ENCODE data around the gene NNT.
A peak's percentile ranks its signal among the peaks of the same experiment; 100 is the strongest.
"Not testable (repeated sequence)": the region's sequence is repeated elsewhere in the genome, so short reads cannot be mapped to it uniquely, and the experiment has no call there.

The NNT gene

DNA sequence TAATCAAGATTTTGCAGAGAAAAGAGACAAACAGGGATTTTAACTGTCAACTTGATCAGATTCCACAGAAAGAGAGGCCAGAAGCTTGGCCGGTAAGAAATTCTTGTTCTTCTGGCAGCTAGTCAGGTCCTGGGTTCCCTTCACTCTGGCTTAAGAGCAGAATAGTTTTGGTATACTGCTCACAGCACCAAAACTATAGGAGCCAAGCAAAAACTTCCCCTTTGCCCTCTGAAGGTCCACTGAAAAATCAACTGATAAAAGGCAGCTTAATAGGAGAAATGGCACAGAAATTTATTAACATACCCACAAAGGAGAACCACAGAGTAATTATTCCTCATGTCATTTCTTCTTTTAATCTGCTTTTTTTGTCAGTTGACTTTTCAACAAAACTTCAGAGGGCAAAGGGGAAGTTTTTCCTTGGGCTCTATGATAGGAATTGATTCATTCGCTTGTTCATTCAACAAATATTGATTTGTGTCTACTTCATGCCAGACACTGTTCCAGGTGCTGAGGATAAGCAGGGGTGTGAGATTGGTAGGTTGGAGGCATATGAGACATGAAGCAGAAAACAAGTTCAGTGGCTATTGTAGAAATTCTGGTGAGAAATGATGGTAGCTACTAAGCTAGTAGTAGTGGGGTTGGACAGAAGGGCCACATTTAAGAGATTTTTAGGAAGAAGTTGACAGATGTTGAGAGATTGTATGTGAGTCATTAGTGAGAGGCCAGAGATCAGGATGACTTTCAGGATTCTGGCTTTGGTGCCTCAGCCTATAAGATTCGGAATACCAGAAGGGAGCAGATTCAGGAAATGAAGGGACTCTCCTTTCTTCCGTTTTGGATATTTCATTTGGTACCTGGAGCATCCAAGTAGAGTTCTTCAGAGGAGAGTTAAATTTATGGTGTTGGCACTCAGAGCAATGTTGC lies 20.6 kb upstream of the NNT start:
- DNase-seq (ENCODE audit: low read depth in 1 of 2, low spot score in 1 of 2): no peak

DNA sequence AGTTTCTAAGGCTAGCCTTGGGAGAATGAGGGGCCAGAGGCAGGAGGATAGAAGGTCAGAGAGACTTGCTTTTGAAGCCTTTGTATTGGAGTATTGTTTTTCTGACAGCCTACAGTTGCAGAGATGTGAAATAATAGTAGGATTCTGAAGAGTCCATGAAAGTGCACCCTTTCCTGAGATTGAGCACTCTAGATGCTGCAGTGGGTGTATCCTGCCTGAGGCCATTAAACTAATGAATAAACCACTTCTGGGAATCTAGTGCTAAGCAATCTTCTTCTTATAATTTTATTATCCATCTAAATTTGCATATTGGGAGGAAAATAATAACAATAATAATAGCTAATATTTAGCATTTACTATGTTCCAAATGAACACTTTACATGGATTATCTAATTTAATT lies 19.3 kb upstream of the NNT start:
- DNase-seq (ENCODE audit: low read depth in 1 of 2, low spot score in 1 of 2): no peak

DNA sequence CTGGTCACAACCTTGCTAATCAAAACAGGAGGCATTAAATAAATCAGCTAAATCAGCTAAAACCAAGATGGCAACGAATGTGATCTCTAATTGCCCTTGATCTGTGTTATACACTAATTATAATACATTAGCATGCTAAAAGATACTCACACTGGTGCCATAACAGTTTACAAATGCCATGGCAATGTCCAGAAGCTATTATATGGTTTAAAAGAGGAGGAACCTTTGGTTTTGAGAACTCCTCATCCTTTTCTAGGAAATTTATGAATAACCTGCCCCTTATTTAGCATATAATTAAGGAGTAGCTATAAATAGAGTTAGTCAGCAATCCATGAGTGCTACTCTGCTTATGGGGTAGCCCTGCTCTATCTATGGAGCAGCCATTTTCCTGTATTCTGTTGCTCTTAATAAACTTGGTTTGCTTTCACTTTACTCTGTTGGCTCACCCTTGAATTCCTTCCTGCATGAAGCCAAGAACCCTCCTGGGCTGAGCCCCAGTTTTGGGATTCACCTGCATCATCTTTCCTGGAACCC lies 18.7 kb upstream of the NNT start:
- no peak for DNase-seq (ENCODE audit: low read depth in 1 of 2, low spot score in 1 of 2)

DNA sequence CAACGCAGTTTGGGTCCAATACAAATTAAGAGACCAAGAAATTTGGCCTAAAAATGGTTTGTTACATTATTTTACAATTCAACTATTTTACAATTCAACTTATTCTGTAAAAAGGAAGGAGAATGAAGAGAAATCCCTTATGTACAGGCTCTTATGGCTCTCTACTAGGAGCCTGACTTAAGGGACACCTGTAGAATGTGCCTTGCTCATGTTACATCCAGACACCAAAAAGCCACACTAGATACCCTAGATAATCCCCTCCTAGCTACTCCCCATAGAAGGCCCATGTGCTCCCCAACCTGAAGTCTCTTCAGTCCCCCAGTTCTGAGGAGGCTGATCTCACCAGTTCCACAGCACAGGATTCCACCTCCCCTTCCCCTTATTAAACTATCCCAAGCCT lies 14.1 kb upstream of the NNT start:
- no peak for DNase-seq (ENCODE audit: low read depth in 1 of 2, low spot score in 1 of 2)

DNA sequence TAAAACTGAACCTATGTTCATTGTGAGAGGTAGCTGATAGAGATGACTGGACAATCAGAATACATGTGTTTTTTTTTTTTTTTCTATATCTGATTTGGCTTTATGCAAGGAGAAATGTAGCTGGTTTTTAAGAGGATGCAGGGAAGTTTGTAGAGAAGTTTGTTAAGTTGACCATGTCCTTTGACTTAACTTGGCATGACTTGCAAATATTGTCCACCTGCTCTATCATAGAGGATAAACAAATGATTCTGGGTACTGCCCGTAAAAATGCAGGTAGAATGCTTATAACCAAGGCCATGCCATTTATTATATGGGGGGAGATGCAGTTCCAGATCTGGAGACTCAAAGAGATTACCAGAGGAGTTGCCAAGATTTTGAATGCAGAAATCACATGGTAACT lies 13.7 kb upstream of the NNT start:
- DNase-seq (ENCODE audit: low read depth in 1 of 2, low spot score in 1 of 2): no peak

DNA sequence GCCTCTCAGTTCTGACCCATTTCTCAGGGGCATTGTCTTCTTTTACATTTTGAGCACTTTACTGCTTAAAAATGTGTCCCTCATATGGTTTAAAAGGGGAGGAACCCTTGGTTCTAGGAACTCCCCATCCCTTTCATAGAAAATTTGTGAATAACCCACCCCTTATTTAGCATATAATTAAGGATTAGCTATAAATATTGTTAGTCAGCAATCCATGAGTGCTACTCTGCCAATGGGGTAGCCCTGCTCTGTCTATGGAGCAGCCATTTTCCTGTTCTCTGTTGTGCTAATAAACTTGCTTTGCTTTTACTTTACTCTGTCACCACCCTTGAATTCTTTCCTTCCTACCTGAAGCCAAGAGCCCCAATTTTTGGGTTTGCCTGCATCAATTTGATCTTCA lies 12.3 kb upstream of the NNT start:
- no peak for DNase-seq (ENCODE audit: low read depth in 1 of 2, low spot score in 1 of 2)

DNA sequence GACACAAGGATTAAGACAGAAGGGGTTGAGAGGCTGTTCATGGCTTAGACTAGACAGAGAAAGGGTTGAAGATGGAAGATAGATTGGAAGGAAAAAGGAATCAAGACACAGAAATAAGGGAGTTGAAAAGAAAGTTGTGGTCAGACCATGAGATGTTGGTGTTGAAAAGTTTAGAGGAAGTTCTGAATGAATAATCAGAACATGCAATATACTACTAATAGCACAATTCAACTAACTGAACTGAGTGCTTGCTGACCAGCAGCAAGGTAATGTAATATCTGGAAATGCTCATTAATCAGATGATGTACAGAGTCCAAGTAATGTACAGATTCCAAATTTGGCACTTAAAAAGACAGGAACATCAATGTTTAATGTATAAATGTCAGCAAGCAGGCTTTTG lies 10.6 kb upstream of the NNT start:
- no peak for DNase-seq (ENCODE audit: low read depth in 1 of 2, low spot score in 1 of 2)

DNA sequence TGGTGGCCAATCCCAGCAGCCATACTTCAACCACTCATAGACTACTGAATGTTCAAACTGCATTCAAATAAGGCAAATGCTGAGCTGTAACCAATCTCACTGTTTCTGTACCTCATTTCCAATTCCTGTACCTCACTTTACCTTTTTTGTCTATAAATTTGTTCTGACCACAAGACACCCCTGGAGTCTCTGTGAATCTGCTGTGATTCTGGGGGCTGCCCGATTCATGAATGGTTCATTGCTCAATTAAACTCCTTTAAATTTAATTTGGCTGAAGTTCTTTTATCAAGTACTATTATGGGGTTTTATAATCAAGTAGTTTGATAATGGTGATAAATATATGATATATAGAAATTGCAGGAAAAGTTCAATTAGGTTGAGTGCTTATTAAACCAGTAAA lies 4.1 kb upstream of the NNT start:
- not testable (repeated sequence) for DNase-seq (ENCODE audit: low read depth in 1 of 2, low spot score in 1 of 2)

DNA sequence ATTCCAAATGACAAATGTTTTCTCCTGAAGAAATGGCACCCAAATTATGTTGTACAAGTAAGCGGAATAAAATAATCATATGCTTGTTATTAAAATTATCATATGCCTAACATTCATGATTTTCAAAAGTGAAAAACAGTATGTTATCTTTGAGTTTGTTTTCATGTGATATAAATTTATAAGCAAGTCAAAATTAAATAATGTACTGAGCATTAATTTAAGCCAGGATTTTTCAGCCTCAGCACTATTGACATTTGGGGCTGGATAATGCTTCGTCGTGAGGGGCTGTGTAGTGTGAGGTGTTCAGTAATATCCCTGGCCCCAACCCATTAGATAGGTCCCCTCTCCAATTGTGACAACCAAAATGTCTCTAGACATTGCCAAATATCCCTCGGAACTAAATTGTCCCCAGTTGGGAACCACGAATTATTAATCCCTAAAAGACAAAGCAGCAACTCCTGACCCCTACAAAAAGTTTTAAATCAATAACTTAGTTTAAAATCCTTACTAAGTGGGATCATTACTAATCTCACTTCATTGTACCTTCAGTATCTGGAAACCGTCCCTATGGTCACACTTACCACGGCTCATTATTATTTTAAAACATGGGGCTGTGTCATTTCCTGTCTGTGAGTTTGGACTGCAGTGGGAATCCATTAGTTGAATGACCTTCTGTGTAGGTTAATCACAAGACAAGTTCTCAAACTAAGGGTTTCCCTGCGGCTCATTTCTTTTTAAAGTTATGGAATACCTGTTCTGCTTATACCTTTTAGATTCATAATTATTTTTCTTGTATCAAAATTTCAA lies 1.3 kb upstream of the NNT start:
- DNase-seq (ENCODE audit: low read depth in 1 of 2, low spot score in 1 of 2): no peak

DNA sequence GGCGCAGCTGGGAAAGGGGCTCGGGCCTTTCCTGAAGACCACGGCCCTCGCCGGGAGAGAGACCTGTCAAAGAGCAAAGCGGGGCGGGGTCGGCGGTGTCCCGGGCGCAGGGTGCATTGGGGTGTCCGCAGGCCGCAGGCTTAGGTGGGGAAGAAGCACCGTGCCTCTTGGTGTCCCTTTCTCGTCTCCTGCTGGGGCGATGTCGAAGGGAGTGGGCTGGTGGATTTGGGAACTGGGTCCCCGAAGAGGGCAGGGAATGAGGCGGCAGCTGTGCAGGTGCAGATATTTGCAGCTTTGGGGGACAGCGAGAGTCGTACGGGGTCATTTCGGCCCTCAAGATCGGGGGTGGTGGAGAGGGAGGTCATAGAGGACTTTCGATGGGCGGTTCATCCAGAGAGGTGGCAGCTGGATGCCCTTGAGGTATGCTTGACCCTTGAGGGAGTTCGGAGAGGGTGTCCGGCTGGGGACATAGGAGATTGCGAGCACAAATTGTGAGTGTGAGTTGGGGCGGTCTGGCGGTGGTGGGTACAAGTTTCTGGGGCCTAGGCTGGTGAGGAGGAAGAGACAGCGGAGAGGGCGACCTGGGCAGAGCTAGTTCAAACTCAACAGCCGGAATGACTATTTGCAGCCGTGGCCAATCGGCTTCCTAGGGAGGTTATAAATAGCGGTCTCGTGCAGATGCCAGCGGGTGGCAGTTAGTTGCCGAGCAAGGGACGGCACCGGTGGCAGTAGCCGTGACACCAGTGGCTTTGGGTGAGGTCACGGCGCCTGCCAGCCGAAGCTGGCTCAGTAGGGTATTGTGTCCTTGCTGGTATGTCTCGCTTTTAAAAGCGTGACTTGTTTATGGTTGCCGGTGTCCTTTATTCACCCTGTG lies 601 bp downstream of the NNT start:
- peak; percentile 43 for DNase-seq (ENCODE audit: low read depth in 1 of 2, low spot score in 1 of 2)

DNA sequence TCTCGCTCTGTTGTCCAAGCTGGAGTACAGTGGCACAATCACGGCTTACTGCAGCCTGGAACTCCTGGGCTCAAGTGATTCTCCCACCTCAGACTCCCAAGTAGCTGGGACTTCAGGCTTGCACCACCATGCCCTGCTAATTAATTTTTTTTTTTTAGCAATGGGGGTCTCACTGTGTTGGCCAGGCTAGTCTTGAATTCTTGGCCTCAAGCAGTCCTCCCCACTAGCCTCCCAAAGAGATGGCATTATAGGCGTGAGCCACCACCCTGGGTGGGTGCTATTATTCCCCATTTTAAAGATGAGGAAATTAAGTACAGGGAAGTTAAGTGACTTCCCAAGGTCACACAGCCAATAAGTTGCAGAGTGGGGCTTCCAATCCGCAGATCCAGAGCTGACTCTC lies 1.7 kb downstream of the NNT start:
- no peak for DNase-seq (ENCODE audit: low read depth in 1 of 2, low spot score in 1 of 2)

DNA sequence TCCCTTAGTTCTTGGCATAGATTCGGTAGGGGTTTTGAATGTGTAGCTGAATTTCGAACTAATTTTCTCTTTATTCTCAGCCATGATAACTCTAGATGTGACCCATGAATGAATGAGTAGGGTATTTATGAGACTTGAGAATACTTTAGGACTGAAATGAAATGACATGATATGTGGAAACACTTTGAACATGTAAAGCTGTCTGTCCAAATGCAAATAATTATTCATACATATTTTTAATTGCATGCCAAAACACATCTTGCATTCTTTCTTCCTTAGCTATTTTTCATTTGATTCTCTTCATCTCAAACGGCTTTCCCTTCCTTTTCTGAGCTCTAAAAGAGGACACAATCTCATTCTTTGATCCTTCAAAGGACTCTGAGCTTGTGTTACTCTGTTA lies 3.4 kb downstream of the NNT start:
- no peak for DNase-seq (ENCODE audit: low read depth in 1 of 2, low spot score in 1 of 2)

DNA sequence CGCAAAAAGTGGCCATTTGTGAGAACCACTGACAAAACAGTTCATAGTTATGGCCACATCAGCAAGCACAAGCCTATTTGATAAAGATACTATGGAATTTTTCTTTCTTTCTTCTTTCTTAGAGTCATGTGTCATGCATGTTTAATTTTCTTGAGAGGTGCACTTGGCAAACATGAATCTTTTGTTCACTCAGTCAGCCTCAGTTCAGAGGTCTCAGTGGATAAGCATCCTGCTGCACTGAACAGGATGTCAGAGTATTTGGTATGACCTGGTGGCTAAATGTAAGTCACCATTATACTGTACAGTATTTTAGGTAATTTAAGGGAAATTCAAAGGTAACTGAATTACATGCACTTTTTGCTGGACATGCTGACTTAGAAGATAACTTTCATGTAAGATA lies 5.4 kb downstream of the NNT start:
- no peak for DNase-seq (ENCODE audit: low read depth in 1 of 2, low spot score in 1 of 2)

DNA sequence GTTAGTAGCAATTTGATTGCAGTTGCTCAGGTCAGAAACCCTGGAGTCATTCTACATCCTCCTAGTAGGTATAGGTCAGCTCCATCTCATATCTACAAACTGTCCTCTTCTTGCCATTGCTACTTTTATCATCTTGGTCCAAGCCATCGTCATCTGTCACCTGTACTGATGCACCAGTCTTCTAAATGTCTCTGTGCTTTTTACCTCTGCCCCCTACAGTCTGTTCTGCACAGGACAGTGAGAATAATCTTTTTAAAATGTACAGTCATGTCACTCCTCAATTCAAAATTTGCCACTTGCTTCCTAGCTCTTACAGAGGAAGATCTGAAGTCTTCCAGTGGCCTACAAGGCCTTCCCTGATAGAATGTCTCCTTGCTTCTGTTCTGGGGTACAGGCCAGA lies 6.8 kb downstream of the NNT start:
- no peak for DNase-seq (ENCODE audit: low read depth in 1 of 2, low spot score in 1 of 2)

DNA sequence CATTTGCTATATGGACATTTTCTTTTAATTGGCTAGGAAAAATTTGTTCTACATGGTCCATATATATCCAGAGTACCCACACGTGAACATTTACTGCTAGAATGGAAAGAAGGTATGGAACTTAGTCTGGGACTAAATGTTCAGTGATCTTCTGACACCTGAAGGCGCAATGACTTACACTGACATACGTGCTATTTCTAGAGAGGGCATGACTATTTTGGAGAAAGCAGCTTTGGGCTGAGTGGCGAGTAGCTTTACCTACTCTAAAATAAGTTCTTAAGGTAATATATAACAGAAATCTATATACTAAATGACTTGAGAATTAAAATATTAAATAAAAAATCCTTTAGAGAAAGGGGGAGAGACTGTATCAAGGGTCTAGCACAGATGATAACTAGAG lies 10.4 kb downstream of the NNT start:
- DNase-seq (ENCODE audit: low read depth in 1 of 2, low spot score in 1 of 2): no peak

DNA sequence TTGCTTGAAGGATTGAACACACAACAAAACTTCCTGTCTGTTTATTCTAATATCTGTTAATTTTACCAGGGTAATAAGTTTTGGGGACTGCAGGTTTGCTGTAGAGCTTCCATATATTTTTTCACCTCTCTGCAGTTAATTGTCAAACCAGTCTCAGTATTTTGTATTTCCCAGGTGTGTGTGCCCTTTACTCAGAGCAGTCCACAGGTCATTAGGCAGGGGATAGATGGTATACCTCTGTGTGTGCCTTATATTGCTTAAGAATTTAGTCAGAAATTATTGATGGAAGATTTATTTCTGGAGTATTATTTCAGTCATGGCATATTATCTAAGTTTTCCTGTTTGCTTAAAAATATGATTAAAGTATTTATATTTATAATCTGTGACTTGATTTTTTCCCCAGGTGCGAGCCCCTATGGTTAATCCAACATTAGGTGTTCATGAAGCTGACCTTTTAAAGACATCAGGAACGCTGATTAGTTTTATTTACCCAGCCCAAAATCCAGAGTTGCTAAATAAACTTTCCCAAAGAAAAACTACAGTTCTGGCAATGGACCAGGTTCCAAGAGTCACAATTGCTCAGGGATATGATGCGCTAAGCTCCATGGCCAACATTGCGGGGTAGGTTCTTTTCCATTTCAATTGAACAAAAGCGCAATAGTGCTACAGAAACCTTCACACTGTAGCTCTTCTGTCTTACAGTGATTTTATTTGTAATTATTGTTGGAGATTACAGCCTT lies 12.6 kb downstream of the NNT start:
- no peak for DNase-seq (ENCODE audit: low read depth in 1 of 2, low spot score in 1 of 2)

DNA sequence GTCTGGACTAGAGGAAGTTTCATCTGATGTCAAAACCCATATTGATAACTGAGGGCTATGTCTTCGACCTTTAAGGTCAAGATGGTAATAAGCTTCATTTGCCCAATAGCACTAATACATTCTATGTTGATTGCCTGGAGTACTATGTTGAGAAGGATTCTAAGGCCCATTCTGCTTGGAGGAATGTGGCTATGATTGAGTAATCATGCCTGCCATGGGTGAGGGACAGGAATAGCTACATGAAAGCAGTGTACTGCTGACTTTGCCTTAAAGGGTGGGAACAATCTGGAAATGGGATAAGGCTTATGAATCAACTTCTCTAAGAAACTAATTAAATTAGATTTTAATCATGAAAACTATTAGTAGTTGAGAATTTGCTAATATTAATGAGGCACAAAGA lies 13.6 kb downstream of the NNT start:
- no peak for DNase-seq (ENCODE audit: low read depth in 1 of 2, low spot score in 1 of 2)

DNA sequence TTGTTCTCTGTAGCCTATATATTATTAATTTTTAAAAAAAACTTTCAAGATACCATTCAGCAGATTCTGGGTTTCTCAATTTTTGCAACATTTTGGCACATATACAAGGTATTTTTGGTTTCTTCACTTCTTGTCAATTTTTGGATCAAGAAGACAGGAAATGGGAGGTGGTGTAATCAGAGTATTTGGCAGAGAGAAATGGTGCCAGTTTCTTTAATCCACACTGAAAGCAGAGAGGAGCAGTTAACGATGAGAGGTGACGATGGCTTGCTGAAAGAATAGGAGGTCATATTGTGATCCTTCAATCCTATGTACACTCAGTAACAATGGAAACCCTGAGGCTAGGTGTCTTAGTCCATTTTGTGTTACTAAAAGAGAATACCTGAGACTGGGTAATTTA lies 16.4 kb downstream of the NNT start:
- no peak for DNase-seq (ENCODE audit: low read depth in 1 of 2, low spot score in 1 of 2)

DNA sequence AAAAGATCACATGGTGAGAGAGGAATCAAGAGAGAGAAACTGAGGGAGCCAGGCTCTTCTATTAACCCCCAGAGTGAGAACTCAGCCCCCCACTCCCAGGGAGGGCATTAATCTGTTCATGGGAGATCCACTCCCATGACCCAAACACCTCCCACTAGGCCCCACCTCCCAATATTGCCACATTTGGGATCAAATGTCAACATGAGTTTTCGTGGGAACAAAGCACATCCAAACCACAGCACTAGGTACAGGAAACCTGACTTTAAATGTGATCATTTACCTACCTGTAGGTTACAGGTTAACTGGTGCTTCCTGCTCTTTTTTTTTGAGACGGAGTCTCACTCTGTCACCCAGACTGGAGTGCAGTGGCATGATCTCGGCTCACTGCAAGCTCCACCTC lies 16.9 kb downstream of the NNT start:
- DNase-seq (ENCODE audit: low read depth in 1 of 2, low spot score in 1 of 2): no peak

DNA sequence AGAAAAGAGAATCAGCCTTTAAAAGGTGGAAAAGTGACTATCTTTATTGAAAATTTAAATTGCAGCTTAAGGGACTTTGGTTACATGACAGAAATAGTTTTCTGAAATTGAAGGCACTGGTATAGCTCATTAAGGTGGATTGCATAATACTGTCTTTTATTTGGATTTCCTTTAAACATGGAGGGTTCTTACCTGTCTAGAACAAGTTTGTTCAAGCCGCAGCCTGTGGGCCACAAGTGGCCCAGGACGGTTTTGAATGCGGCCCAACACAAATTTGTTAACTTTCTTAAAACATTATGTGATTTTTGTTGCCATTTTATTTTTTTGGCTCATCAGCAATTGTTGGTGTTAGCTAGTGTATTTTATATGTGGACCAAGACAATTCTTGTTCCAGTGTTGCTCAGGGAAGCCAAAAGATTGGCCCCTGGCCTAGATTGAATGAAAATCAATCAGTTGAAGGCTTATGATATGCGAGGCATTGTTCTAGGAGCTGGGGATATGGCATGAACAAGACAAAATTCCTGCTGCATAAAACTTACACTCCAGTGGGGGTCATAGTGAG lies 18.0 kb downstream of the NNT start:
- DNase-seq (ENCODE audit: low read depth in 1 of 2, low spot score in 1 of 2): no peak

Measured in stimulated activated CD4-positive, alpha-beta T cell treated with anti-CD3 and anti-CD28 coated beads, Interleukin-15, amount 100 ng/mL, for 1 hour (primary cell).